Measurements from ENCODE around the gene OTUB2. TPM values are rescaled to one million over a fixed set of nuclear protein-coding genes. Genes with fewer than 3 reads are reported as not detected.

OTUB2 gene
- total and polyA plus RNA-seq, 2 of the 8 experiments (the other 6 are each of a cell fraction or from before 2014, with no cell fraction given): 2.2 to 4.2 TPM

- Histone ChIP-seq H2BK5ac (ENCODE audit: low read depth, low read length) (no peak overlapping the region), H3K27me3 (replicated peaks in 1 of 4; ENCODE audit: control insufficient read depth in 3 of 4, extremely low read depth in 1 of 4, insufficient read depth in 3 of 4, low read length in 3 of 4) (no peaks in the 10 kb centered on the region), H2BK120ac (replicated peaks; ENCODE audit: low read depth, low read length) (no peak overlapping the region), H3K14ac (ENCODE audit: insufficient read length) (no peak overlapping the region), H4K5ac (ENCODE audit: insufficient read length, low read depth, low read length) (no peak overlapping the region), H4K91ac (replicated peaks; ENCODE audit: insufficient read length, low read length) (no peak overlapping the region), H4K8ac (ENCODE audit: extremely low read depth, insufficient read depth, low read length) (no peak overlapping the region), H3K9ac (replicated peaks in 1 of 4; ENCODE audit: extremely low read depth in 1 of 4, low read depth in 3 of 4, low read length in 3 of 4) (peak overlapping the region; percentile 9 to 92 (median 49)), H3K79me1 (ENCODE audit: low read depth, low read length) (peaks cover 7% of the 10 kb centered on the region; the same call in 1 of the 2 replicates), H2BK15ac (ENCODE audit: low read length) (no peak overlapping the region), H3K23ac (ENCODE audit: insufficient read length) (no peak overlapping the region), H3K56ac (replicated peaks; ENCODE audit: insufficient read length, low read depth, low read length) (no peak overlapping the region), H2AK5ac (ENCODE audit: low read depth, low read length) (no peak overlapping the region), H3K9me3 (ENCODE audit: insufficient read depth in 2 of 2, low read depth in 1 of 2, low read length in 1 of 2) (no peaks in the 10 kb centered on the region), H3K4me2 (ENCODE audit: insufficient read depth in 1 of 2, low read depth in 2 of 2, low read length in 2 of 2) (peak overlapping the region; percentile 90 to 99), H2BK20ac (ENCODE audit: low read length) (no peak overlapping the region), H3K23me2 (ENCODE audit: low read depth, low read length) (peaks cover 5% of the 10 kb centered on the region), H3K18ac (ENCODE audit: extremely low read depth, low read length) (peak overlapping the region; percentile 42; the same call in 1 of the 2 replicates), H3K36me3 (ENCODE audit: control insufficient read depth in 2 of 4, insufficient read depth in 4 of 4, low read length in 3 of 4) (peaks cover 7 to 23% (median 13%) of the 10 kb centered on the region in 4 experiments), H4K20me1 (replicated peaks in 1 of 2; ENCODE audit: control insufficient read depth in 1 of 2, insufficient read depth in 2 of 2, low read length in 2 of 2) (peaks cover 10 to 14% of the 10 kb centered on the region in 2 experiments), H3K4me1 (replicated peaks in 1 of 4; ENCODE audit: control insufficient read depth in 3 of 4, insufficient read depth in 4 of 4, low read length in 3 of 4) (peaks cover 0 to 12% (median 0%) of the 10 kb centered on the region in 4 experiments; a peak in 1 of 7 replicates), H3K4ac (replicated peaks; ENCODE audit: insufficient read length, low read depth, low read length) (no peak overlapping the region), H2BK12ac (ENCODE audit: low read depth, low read length) (no peak overlapping the region), H2AFZ (ENCODE audit: low read length) (peak overlapping the region; percentile 97), H3K27ac (ENCODE audit: low read depth, low read length) (no peak overlapping the region), H3K79me2 (ENCODE audit: control insufficient read depth in 1 of 2, insufficient read depth in 2 of 2, low read length in 2 of 2) (peaks cover 29 to 46% of the 10 kb centered on the region in 2 experiments), H3K4me3 (ENCODE audit: extremely low read depth in 1 of 4, insufficient read depth in 2 of 4, low read depth in 3 of 4, low read length in 4 of 4) (peak overlapping the region; percentile 86 to 93 (median 89))
- 5% methylated on average over 19 of the region's 19 CpGs; no CpG with 5 or more reads in 1 of the 2 experiments for WGBS, 2 experiments (ENCODE audit: extremely low coverage in 1 of 2, insufficient coverage in 1 of 2, insufficient read length in 1 of 2, insufficient replicate concordance in 2 of 2, low coverage in 1 of 2, low lambda C conversion rate in 2 of 2, missing lambda C conversion rate in 1 of 2)
- ChIA-PET CTCF (ENCODE audit: partially characterized antibody) (interaction anchor here (0.7 to 3.1 kb wide), 8 partner anchors 13 to 142 kb away, joined by 3 to 12 read pairs (median 4); partner anchors contain the start of gene OTUB2), POLR2A (ENCODE audit: partially characterized antibody) (interaction anchor here (0.9 to 1.5 kb wide), 2 partner anchors 15 to 83 kb away, joined by 3 to 5 read pairs; no protein-coding TSS in a partner anchor)
- DNase-seq (ENCODE audit: low read depth in 1 of 2, low spot score in 2 of 2): no peak
- FAIRE-seq: no peak
- TF ChIP-seq ZNF274 (IDR thresholded peaks at IDR 0.05; ENCODE audit: borderline replicate concordance, extremely low read depth, low read length): no peak
- no peak for TF ChIP-seq SUZ12 (IDR thresholded peaks at IDR 0.05; ENCODE audit: low read length)
- TF ChIP-seq POLR2A (IDR thresholded peaks at IDR 0.05; ENCODE audit: control extremely low read depth in 1 of 2, low read depth in 2 of 2, low read length in 2 of 2): peak in 1 of 2 experiments; percentile 1; a peak in 1 of 3 replicates
These were observed 55.3 kb downstream of the OTUB2 start for GRCh38 chr14:94081386-94081820.

Measured in H1 (cell line).